Panc1 (cell line): ENCODE results near the gene AP4E1. TPM values are rescaled to one million over a fixed set of nuclear protein-coding genes. Genes with fewer than 3 reads are reported as not detected.

Source experiments
- ATAC-seq: fragments of 200-7000 bp; cut with Tn5 transposase; 2 replicates; pipeline ENCODE4 v1.9.1; 2020; ENCODE audit warnings: mild to moderate bottlenecking, moderate library complexity
- BruUV-seq: library from RNA; stranded (reverse); fragments of 400-500 nt; replicated peaks from 2 replicates; lab custom pipeline; 2021; lab: Mats Ljungman, UMichigan
- CTCF ChIA-PET: fragments of 300-600 bp; sonication (Branson Sonifier 250); formaldehyde crosslinking; loops from one replicate; lab custom pipeline; 2022; ENCODE audit warnings: antibody characterized with exemption; lab: Charles Lee
- POLR2A ChIA-PET: fragments of 300-600 bp; sonication (Branson Sonifier 250); formaldehyde crosslinking; loops from one replicate; lab custom pipeline; 2022; ENCODE audit warnings: antibody characterized with exemption; lab: Charles Lee
- DNase-seq: peaks from one replicate; pipeline ENCODE4 v3.0.0-alpha.2; 2010; ENCODE audit warnings: low read depth, low spot score
- H3K27ac ChIP-seq: 2 replicates; pipeline ENCODE4 v1.5.1; 2011; ENCODE audit warnings: mild to moderate bottlenecking, low read length, inconsistent platforms
- H3K27me3 ChIP-seq: fragments of 200-500 bp; sonication (Bioruptor generic); 2 replicates; pipeline ENCODE4 v1.6.0; 2014; ENCODE audit warnings: low read length, inconsistent platforms; ENCODE audit not compliant: control insufficient read depth, insufficient read depth
- H3K36me3 ChIP-seq: fragments of 200-500 bp; sonication (Bioruptor generic); 2 replicates; pipeline ENCODE4 v1.5.1; 2014; ENCODE audit warnings: inconsistent platforms, mild to moderate bottlenecking, low read length, moderate library complexity; ENCODE audit not compliant: control insufficient read depth, insufficient read depth
- H3K4me1 ChIP-seq: 2 replicates; pipeline ENCODE4 v1.5.1; 2011; ENCODE audit warnings: inconsistent platforms, mild to moderate bottlenecking, low read length, moderate library complexity; ENCODE audit not compliant: control insufficient read depth, insufficient read depth
- H3K4me3 ChIP-seq, 2 experiments: 2 replicates each; pipeline ENCODE4 v1.5.1; 2011 to 2012; ENCODE audit warnings: low read depth in 2 of 2, low read length in 2 of 2, mild to moderate bottlenecking in 2 of 2, inconsistent platforms in 1 of 2, moderate library complexity in 1 of 2
- H3K9me3 ChIP-seq: fragments of 200-500 bp; sonication (Bioruptor generic); 2 replicates; pipeline ENCODE4 v1.5.1; 2014; ENCODE audit warnings: low read depth, mild to moderate bottlenecking, inconsistent platforms, low read length, moderate library complexity; ENCODE audit not compliant: control insufficient read depth, insufficient read depth
- CTCF ChIP-seq: fragments of 450-650 bp; IDR thresholded peaks from 2 replicates; pipeline ENCODE4 v1.5.1; 2017; ENCODE audit warnings: mild to moderate bottlenecking
- POLR2AphosphoS5 ChIP-seq: IDR thresholded peaks from 2 replicates; pipeline ENCODE4 v1.6.1; 2012; ENCODE audit warnings: mild to moderate bottlenecking, low read depth, low read length, moderate library complexity
- REST ChIP-seq, 2 experiments: IDR thresholded peaks; 2 replicates each; pipeline ENCODE4 v1.6.1; 2011 to 2012; ENCODE audit warnings: low read depth in 2 of 2, control low read depth in 1 of 2, low read length in 1 of 2, mild to moderate bottlenecking in 1 of 2, moderate library complexity in 1 of 2; ENCODE audit not compliant: insufficient read depth in 1 of 2
- SIN3A ChIP-seq: IDR thresholded peaks from 2 replicates; pipeline ENCODE4 v1.6.1; 2012; ENCODE audit warnings: low read depth, mild to moderate bottlenecking, low read length, moderate library complexity, borderline replicate concordance; ENCODE audit not compliant: insufficient read depth
- TCF7L2 ChIP-seq: IDR thresholded peaks from 2 replicates; pipeline ENCODE4 v1.6.1; 2011; ENCODE audit warnings: mild to moderate bottlenecking, low read depth, low read length, inconsistent platforms
- in situ Hi-C: cut with HindIII; loops from 2 replicates; pipeline ENCODE4 v1.10.0; 2016; ENCODE audit warnings: low sequenced_read_pairs, low pct_unique_long_range_greater_than_20kb
- intact Hi-C: fragments of 100-400 bp; cut with micrococcal nuclease; formaldehyde crosslinking; loops from one replicate; pipeline ENCODE4 v1.10.0; 2022; ENCODE audit not compliant: unreplicated experiment
- total RNA-seq: library from RNA; stranded (reverse); gene quantifications from one replicate; pipeline ENCODE4 v1.2.1, GENCODE V29; 2021; ENCODE audit not compliant: unreplicated experiment

AP4E1 gene
- total RNA-seq, 1 experiment from 2014 or later = 13.6 TPM

- H3K27me3 ChIP-seq = no peaks in the 10 kb centered on the region
- in situ Hi-C loops = no loop called here
- no peak for TF ChIP-seq CTCF
- TF ChIP-seq TCF7L2 = no peak
- no peak for TF ChIP-seq SIN3A
- TF ChIP-seq POLR2AphosphoS5 = no peak
- TF ChIP-seq REST (IDR thresholded peaks at IDR 0.05; ENCODE audit: insufficient read depth in 1 of 2, low read depth in 2 of 2, low read length in 1 of 2) = no peak
- ChIA-PET CTCF (no interaction called here), POLR2A (no interaction called here)
- H3K27ac ChIP-seq = no peak overlapping the region
- DNase-seq = no peak
- no TSS peak for BruUV-seq
- H3K4me3 ChIP-seq = no peak overlapping the region
- H3K4me1 ChIP-seq = no peaks in the 10 kb centered on the region
- no peaks in the 10 kb centered on the region for H3K9me3 ChIP-seq
- no peaks in the 10 kb centered on the region for H3K36me3 ChIP-seq
- ATAC-seq = no peak
- intact Hi-C loops = no loop called here
Measured at GRCh38 chr15:50977162-50977561, 68.7 kb downstream of the AP4E1 start.

GRCh38 chr15:50978580-50978979, 70.1 kb downstream of the AP4E1 start:
- H3K36me3 ChIP-seq = no peaks in the 10 kb centered on the region
- no peaks in the 10 kb centered on the region for H3K27me3 ChIP-seq
- BruUV-seq = no TSS peak
- no peak overlapping the region for H3K4me3 ChIP-seq
- no peaks in the 10 kb centered on the region for H3K9me3 ChIP-seq
- no peak overlapping the region for H3K27ac ChIP-seq
- no peak for ATAC-seq
- ChIA-PET CTCF (no interaction called here), POLR2A (no interaction called here)
- in situ Hi-C loops = no loop called here
- TF ChIP-seq POLR2AphosphoS5 = no peak
- no peak for TF ChIP-seq SIN3A
- no peak for TF ChIP-seq REST (IDR thresholded peaks at IDR 0.05; ENCODE audit: insufficient read depth in 1 of 2, low read depth in 2 of 2, low read length in 1 of 2)
- TF ChIP-seq TCF7L2 = no peak
- TF ChIP-seq CTCF = no peak
- intact Hi-C loops = no loop called here
- no peaks in the 10 kb centered on the region for H3K4me1 ChIP-seq
- no peak for DNase-seq
